Body of pancreas (tissue), 4 donors: ENCODE data around the gene DCDC2. TPM values are rescaled to one million over a fixed set of nuclear protein-coding genes. Genes with fewer than 3 reads are reported as not detected.
A peak's percentile ranks its signal among the peaks of the same experiment; 100 is the strongest.
"Not testable (repeated sequence)": the region's sequence is repeated elsewhere in the genome, so short reads cannot be mapped to it uniquely, and the experiment has no call there.

Experiments used
- ATAC-seq: fragments of 150-250 bp; one replicate; pipeline ENCODE4 v1.9.1; 2016
- DNase-seq, 4 donors: peaks; one replicate each; pipeline ENCODE4 v3.0.0-alpha.2; 2019
- H3K27ac ChIP-seq, 4 donors: fragments of 200-600 bp; sonication (generic); 1 replicate in 3 of 4; 2 replicates in 1 of 4; pipeline versions ENCODE4 v1.5.1 to v1.6.1; 2016 to 2019; ENCODE audit warnings: mild to moderate bottlenecking in 1 of 4, mixed read lengths in 1 of 4, moderate library complexity in 1 of 4
- H3K27me3 ChIP-seq, 2 donors: fragments of 200-600 bp; sonication (generic); one replicate each; pipeline ENCODE4 v1.6.0; 2016; ENCODE audit warnings: mild to moderate bottlenecking in 1 of 2
- H3K36me3 ChIP-seq, 2 donors: fragments of 200-600 bp; sonication (generic); replicated peaks in 1 of 2; 2 replicates each; pipeline ENCODE4 v1.5.1; 2016; ENCODE audit warnings: low read depth in 2 of 2; ENCODE audit not compliant: insufficient read depth in 1 of 2
- H3K4me1 ChIP-seq: fragments of 200-600 bp; sonication (generic); one replicate; pipeline ENCODE4 v1.6.0; 2016
- H3K4me3 ChIP-seq, 2 donors: fragments of 200-600 bp; sonication (generic); 1 replicate in 1 of 2; 2 replicates in 1 of 2; pipeline ENCODE4 v1.5.1; 2016 to 2019
- H3K9me3 ChIP-seq, 3 donors: fragments of 200-600 bp; sonication (generic); 1 replicate in 2 of 3; 2 replicates in 1 of 3; pipeline ENCODE4 v1.5.1; 2016
- CTCF ChIP-seq, 7 experiments: fragments of 450-650 bp in 4 of 7; fragments of 200-600 bp in 3 of 7; sonication (generic) in 3 of 7; IDR thresholded peaks; one replicate each; pipeline ENCODE4 v1.5.1; 2016 to 2019; ENCODE audit warnings: antibody characterized with exemption in 7 of 7
- POLR2A ChIP-seq, 3 donors: fragments of 450-650 bp; IDR thresholded peaks; one replicate each; pipeline ENCODE4 v1.6.1; 2016; ENCODE audit warnings: antibody characterized with exemption in 3 of 3, mild to moderate bottlenecking in 2 of 3
- WGBS, 2 donors: methylation state at CpG; one replicate each; pipeline ENCODE4 v1.1.5; 2017; 5-methylcytosine and 5-hydroxymethylcytosine counted together
- intact Hi-C: fragments of 100-400 bp; cut with DNase I; formaldehyde crosslinking; loops from one replicate; pipeline ENCODE4 v1.15.1; 2023
- total RNA-seq, 2 donors: library from RNA; depleted of rRNA; stranded (reverse); fragments of >200 nt; gene quantifications; one replicate each; pipeline ENCODE4 v1.1.0, GENCODE V29; 2016

The DCDC2 gene
- total RNA-seq, 2 donors from 2014 or later: 20.8 to 37.4 TPM

- 54 to 77% methylated on average over 1 of the region's 1 CpG for WGBS, 2 donors
- H3K27me3 ChIP-seq: no peaks in the 10 kb centered on the region
- no peaks in the 10 kb centered on the region for H3K9me3 ChIP-seq
- ATAC-seq: no peak
- no peak overlapping the region for H3K4me3 ChIP-seq
- intact Hi-C loops: no loop called here
- TF ChIP-seq POLR2A (IDR thresholded peaks at IDR 0.05): no peak
- no peak for TF ChIP-seq CTCF (IDR thresholded peaks at IDR 0.05)
- H3K4me1 ChIP-seq: peaks cover 5% of the 10 kb centered on the region
- no peak overlapping the region for H3K27ac ChIP-seq
- DNase-seq: no peak
- H3K36me3 ChIP-seq: no peaks in the 10 kb centered on the region
Measured at GRCh38 chr6:24378473-24379097, 20.7 kb upstream of the DCDC2 start.

GRCh38 chr6:24376871-24377270 is 19.0 kb upstream of the DCDC2 start:
- H3K4me1 ChIP-seq: peaks cover 5% of the 10 kb centered on the region
- no peak for TF ChIP-seq CTCF (IDR thresholded peaks at IDR 0.05)
- TF ChIP-seq POLR2A (IDR thresholded peaks at IDR 0.05): no peak
- intact Hi-C loops: no loop called here
- H3K27ac ChIP-seq: no peak overlapping the region
- DNase-seq: no peak
- H3K27me3 ChIP-seq: no peaks in the 10 kb centered on the region
- ATAC-seq: no peak
- 47 to 55% methylated on average over 4 of the region's 4 CpGs for WGBS, 2 donors
- no peaks in the 10 kb centered on the region for H3K36me3 ChIP-seq
- no peaks in the 10 kb centered on the region for H3K9me3 ChIP-seq
- H3K4me3 ChIP-seq: no peak overlapping the region

- ATAC-seq: no peak
Measured at GRCh38 chr6:24374612-24375011, 16.8 kb upstream of the DCDC2 start.

GRCh38 chr6:24365103-24365633 is 7.3 kb upstream of the DCDC2 start:
- H3K27ac ChIP-seq, DNase-seq, ATAC-seq, H3K4me3 ChIP-seq, H3K4me1 ChIP-seq, H3K27me3 ChIP-seq, H3K9me3 ChIP-seq, intact Hi-C loops, H3K36me3 ChIP-seq: not testable (repeated sequence)
- WGBS, 2 donors: 76 to 80% methylated on average over 8 of the region's 8 CpGs

More at GRCh38 chr6:24374612-24375011, 16.8 kb upstream of the DCDC2 start:
- no peak for TF ChIP-seq POLR2A (IDR thresholded peaks at IDR 0.05)
- H3K36me3 ChIP-seq: no peaks in the 10 kb centered on the region
- no peak overlapping the region for H3K4me3 ChIP-seq
- DNase-seq: no peak
- H3K27ac ChIP-seq: no peak overlapping the region
- 83 to 85% methylated on average over 6 of the region's 6 CpGs for WGBS, 2 donors
- intact Hi-C loops: no loop called here
- H3K27me3 ChIP-seq: no peaks in the 10 kb centered on the region
- no peaks in the 10 kb centered on the region for H3K4me1 ChIP-seq
- H3K9me3 ChIP-seq: no peaks in the 10 kb centered on the region

- H3K36me3 ChIP-seq, H3K4me3 ChIP-seq, H3K4me1 ChIP-seq, H3K9me3 ChIP-seq, intact Hi-C loops, DNase-seq, H3K27me3 ChIP-seq, ATAC-seq, H3K27ac ChIP-seq: not testable (repeated sequence)
- 61 to 69% methylated on average over 5 of the region's 5 CpGs for WGBS, 2 donors
Measured at GRCh38 chr6:24362363-24362762, 4.5 kb upstream of the DCDC2 start.

GRCh38 chr6:24359640-24360454 is 2.0 kb upstream of the DCDC2 start:
- H3K9me3 ChIP-seq: no peaks in the 10 kb centered on the region
- WGBS, 2 donors: 2 to 8% methylated on average over 33 to 53 of the region's 55 CpGs
- TF ChIP-seq CTCF (IDR thresholded peaks at IDR 0.05) (peak; percentile 70 to 96 (median 83)), POLR2A (IDR thresholded peaks at IDR 0.05) (peak in 2 of 3 donors; percentile 71 to 85)
- no peaks in the 10 kb centered on the region for H3K36me3 ChIP-seq
- DNase-seq: peak; percentile 91 to 94 (median 94)
- H3K27ac ChIP-seq: peak overlapping the region; percentile 67 to 87 (median 81)
- intact Hi-C loops: no loop called here
- no peaks in the 10 kb centered on the region for H3K27me3 ChIP-seq
- peak; percentile 83 for ATAC-seq
- peaks cover 5% of the 10 kb centered on the region for H3K4me1 ChIP-seq
- H3K4me3 ChIP-seq: peak overlapping the region in 1 of 2 donors; percentile 6
